RWPE2 (cell line): ENCODE results near the gene MDFI.

Source experiments
- ATAC-seq: fragments of 200-7000 bp; cut with Tn5 transposase; 3 replicates; pipeline ENCODE4 v1.9.1; 2021; ENCODE audit warnings: low read depth
- DNase-seq: peaks from one replicate; pipeline ENCODE4 v3.0.0-alpha.2; 2020; ENCODE audit warnings: low spot score
- H3K27ac ChIP-seq: fragments of 450-650 bp; 2 replicates; pipeline ENCODE4 v1.5.1; 2017; ENCODE audit warnings: mild to moderate bottlenecking; ENCODE audit not compliant: poor library complexity, severe bottlenecking
- H3K27me3 ChIP-seq: fragments of 250-450 bp; sonication (Bioruptor Pico); 2 replicates; pipeline ENCODE4 v1.5.1; 2021; ENCODE audit warnings: mild to moderate bottlenecking, moderate library complexity; ENCODE audit not compliant: insufficient read depth, poor library complexity, severe bottlenecking
- H3K36me3 ChIP-seq: fragments of 250-450 bp; sonication (Bioruptor Pico); 2 replicates; pipeline ENCODE4 v1.5.1; 2020; ENCODE audit warnings: low read depth, mild to moderate bottlenecking, moderate library complexity
- H3K4me1 ChIP-seq: fragments of 250-450 bp; sonication (Bioruptor Pico); 2 replicates; pipeline ENCODE4 v1.5.1; 2021; ENCODE audit warnings: mild to moderate bottlenecking, moderate library complexity; ENCODE audit not compliant: insufficient read depth, poor library complexity, severe bottlenecking
- H3K4me3 ChIP-seq: fragments of 250-450 bp; sonication (Bioruptor Pico); 2 replicates; pipeline ENCODE4 v1.5.1; 2021; ENCODE audit warnings: mild to moderate bottlenecking, moderate library complexity; ENCODE audit not compliant: severe bottlenecking
- H3K9me3 ChIP-seq: fragments of 250-450 bp; sonication (Bioruptor Pico); 2 replicates; pipeline ENCODE4 v1.5.1; 2021; ENCODE audit warnings: mild to moderate bottlenecking, moderate library complexity; ENCODE audit not compliant: severe bottlenecking
- CTCF ChIP-seq: fragments of 450-650 bp; IDR thresholded peaks from one replicate; pipeline ENCODE4 v1.5.1; 2017; ENCODE audit warnings: mild to moderate bottlenecking, moderate library complexity; ENCODE audit not compliant: poor library complexity, severe bottlenecking

MDFI gene

GRCh38 chr6:41663568-41663967, 25.3 kb downstream of the MDFI start:
- no peaks in the 10 kb centered on the region for H3K9me3 ChIP-seq
- peaks cover 11% of the 10 kb centered on the region for H3K27me3 ChIP-seq
- DNase-seq (no peak), ATAC-seq (no peak)
- no peaks in the 10 kb centered on the region for H3K36me3 ChIP-seq
- H3K27ac ChIP-seq, result no peak overlapping the region
- no peaks in the 10 kb centered on the region for H3K4me1 ChIP-seq
- no peak overlapping the region for H3K4me3 ChIP-seq
- TF ChIP-seq CTCF, result no peak

GRCh38 chr6:41664271-41664670, 26.0 kb downstream of the MDFI start:
- peaks cover 11% of the 10 kb centered on the region for H3K27me3 ChIP-seq
- TF ChIP-seq CTCF, result no peak
- no peak overlapping the region for H3K27ac ChIP-seq
- DNase-seq (no peak), ATAC-seq (no peak)
- no peaks in the 10 kb centered on the region for H3K9me3 ChIP-seq
- no peak overlapping the region for H3K4me3 ChIP-seq
- no peaks in the 10 kb centered on the region for H3K36me3 ChIP-seq
- no peaks in the 10 kb centered on the region for H3K4me1 ChIP-seq

- Histone ChIP-seq H3K36me3 (no peaks in the 10 kb centered on the region), H3K27ac (no peak overlapping the region), H3K9me3 (no peaks in the 10 kb centered on the region), H3K4me1 (no peaks in the 10 kb centered on the region), H3K4me3 (no peak overlapping the region), H3K27me3 (peaks cover 10% of the 10 kb centered on the region)
- no peak for ATAC-seq
- TF ChIP-seq CTCF, result no peak
- DNase-seq, result no peak
Observed at GRCh38 chr6:41667195-41667594, 28.9 kb downstream of the MDFI start.

- no peaks in the 10 kb centered on the region for H3K9me3 ChIP-seq
- no peak overlapping the region for H3K27ac ChIP-seq
- no peak for ATAC-seq
- peaks cover 8% of the 10 kb centered on the region for H3K27me3 ChIP-seq
- no peak for TF ChIP-seq CTCF
- H3K36me3 ChIP-seq, result no peaks in the 10 kb centered on the region
- H3K4me1 ChIP-seq, result no peaks in the 10 kb centered on the region
- DNase-seq, result no peak
- no peak overlapping the region for H3K4me3 ChIP-seq
Observed at GRCh38 chr6:41668968-41669367, 30.7 kb downstream of the MDFI start.

GRCh38 chr6:41670703-41671360, 32.6 kb downstream of the MDFI start:
- no peak overlapping the region for H3K27ac ChIP-seq
- H3K9me3 ChIP-seq, result no peaks in the 10 kb centered on the region
- ATAC-seq, result no peak
- no peak for DNase-seq
- H3K36me3 ChIP-seq, result no peaks in the 10 kb centered on the region
- H3K4me1 ChIP-seq, result no peaks in the 10 kb centered on the region
- TF ChIP-seq CTCF, result no peak
- H3K4me3 ChIP-seq, result no peak overlapping the region
- H3K27me3 ChIP-seq, result no peaks in the 10 kb centered on the region
